ENCODE measurements around the gene EDN3. TPM values are rescaled to one million over a fixed set of nuclear protein-coding genes. Genes with fewer than 3 reads are reported as not detected.

EDN3 gene
- total and polyA plus RNA-seq, 12 donors, result 0.16 to 2.1 (median 0.45) TPM

- Histone ChIP-seq H3K27ac (no peak overlapping the region), H3K4me1 (replicated peaks in 1 of 2) (peaks cover 0 to 4% of the 10 kb centered on the region in 2 donors), H3K27me3 (no peaks in the 10 kb centered on the region), H3K9me3 (replicated peaks in 1 of 3) (no peaks in the 10 kb centered on the region), H3K4me3 (no peak overlapping the region), H3K36me3 (replicated peaks in 1 of 2) (no peaks in the 10 kb centered on the region)
- intact Hi-C loops (cut with DNase I), result no loop called here
- TF ChIP-seq, protein P1, sequence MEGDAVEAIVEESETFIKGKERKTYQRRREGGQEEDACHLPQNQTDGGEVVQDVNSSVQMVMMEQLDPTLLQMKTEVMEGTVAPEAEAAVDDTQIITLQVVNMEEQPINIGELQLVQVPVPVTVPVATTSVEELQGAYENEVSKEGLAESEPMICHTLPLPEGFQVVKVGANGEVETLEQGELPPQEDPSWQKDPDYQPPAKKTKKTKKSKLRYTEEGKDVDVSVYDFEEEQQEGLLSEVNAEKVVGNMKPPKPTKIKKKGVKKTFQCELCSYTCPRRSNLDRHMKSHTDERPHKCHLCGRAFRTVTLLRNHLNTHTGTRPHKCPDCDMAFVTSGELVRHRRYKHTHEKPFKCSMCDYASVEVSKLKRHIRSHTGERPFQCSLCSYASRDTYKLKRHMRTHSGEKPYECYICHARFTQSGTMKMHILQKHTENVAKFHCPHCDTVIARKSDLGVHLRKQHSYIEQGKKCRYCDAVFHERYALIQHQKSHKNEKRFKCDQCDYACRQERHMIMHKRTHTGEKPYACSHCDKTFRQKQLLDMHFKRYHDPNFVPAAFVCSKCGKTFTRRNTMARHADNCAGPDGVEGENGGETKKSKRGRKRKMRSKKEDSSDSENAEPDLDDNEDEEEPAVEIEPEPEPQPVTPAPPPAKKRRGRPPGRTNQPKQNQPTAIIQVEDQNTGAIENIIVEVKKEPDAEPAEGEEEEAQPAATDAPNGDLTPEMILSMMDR (IDR thresholded peaks at IDR 0.05), result no peak
- TF ChIP-seq POLR2A (IDR thresholded peaks at IDR 0.05), result no peak
- DNase-seq, result no peak
- WGBS, 4 donors, result 55 to 71% (median 69%) methylated on average over 16 to 28 of the region's 28 CpGs
These were observed 41.9 kb downstream of the EDN3 start for GRCh38 chr20:59342023-59342957.

DNA sequence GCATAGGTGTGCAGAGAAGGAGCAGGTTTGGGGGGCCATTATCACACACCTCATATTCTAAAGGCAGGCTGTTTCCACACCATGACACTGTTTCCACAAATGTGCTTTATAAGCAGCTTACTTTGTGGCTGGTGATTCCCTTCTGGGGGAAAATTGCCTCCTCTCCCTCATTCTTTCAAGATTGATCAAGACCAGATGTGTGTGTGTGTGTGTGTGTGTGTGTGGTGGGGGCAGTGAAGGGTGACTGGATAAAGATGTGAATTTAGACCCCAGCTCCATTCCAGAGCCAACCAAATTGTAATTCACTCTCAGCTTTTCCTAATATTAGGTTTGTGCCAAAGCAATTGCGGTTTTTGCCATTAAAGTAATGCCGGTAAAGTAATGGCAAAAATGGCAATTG is 45.6 kb downstream of the EDN3 start:
- Histone ChIP-seq H3K9me3 (replicated peaks in 1 of 3) (no peaks in the 10 kb centered on the region), H3K4me1 (replicated peaks in 1 of 2) (peaks cover 0 to 4% of the 10 kb centered on the region in 2 donors), H3K27ac (no peak overlapping the region), H3K27me3 (no peaks in the 10 kb centered on the region), H3K36me3 (replicated peaks in 1 of 2) (no peaks in the 10 kb centered on the region), H3K4me3 (no peak overlapping the region)
- TF ChIP-seq POLR2A (IDR thresholded peaks at IDR 0.05), result no peak
- TF ChIP-seq, protein P1 (IDR thresholded peaks at IDR 0.05), result no peak
- intact Hi-C loops (cut with DNase I), result no loop called here
- no peak for DNase-seq
- WGBS, 4 donors, result 76 to 91% (median 90%) methylated on average over 2 of the region's 2 CpGs

GRCh38 chr20:59349277-59349676 is 48.9 kb downstream of the EDN3 start:
- H3K36me3 ChIP-seq (replicated peaks in 1 of 2), result no peaks in the 10 kb centered on the region
- no peak overlapping the region for H3K4me3 ChIP-seq
- DNase-seq, result no peak
- H3K9me3 ChIP-seq (replicated peaks in 1 of 3), result no peaks in the 10 kb centered on the region
- H3K4me1 ChIP-seq (replicated peaks in 1 of 2), result no peaks in the 10 kb centered on the region
- H3K27ac ChIP-seq, result no peak overlapping the region
- WGBS, 4 donors, result 80 to 97% (median 86%) methylated on average over 1 of the region's 1 CpG
- intact Hi-C loops (cut with DNase I), result no loop called here
- TF ChIP-seq, protein P1 (IDR thresholded peaks at IDR 0.05), result no peak
- no peak for TF ChIP-seq POLR2A (IDR thresholded peaks at IDR 0.05)
- H3K27me3 ChIP-seq, result no peaks in the 10 kb centered on the region

GRCh38 chr20:59350330-59351156 is 50.1 kb downstream of the EDN3 start:
- Histone ChIP-seq H3K27ac (no peak overlapping the region), H3K4me1 (replicated peaks in 1 of 2) (no peaks in the 10 kb centered on the region), H3K36me3 (replicated peaks in 1 of 2) (no peaks in the 10 kb centered on the region), H3K9me3 (replicated peaks in 1 of 3) (no peaks in the 10 kb centered on the region), H3K27me3 (no peaks in the 10 kb centered on the region), H3K4me3 (no peak overlapping the region)
- intact Hi-C loops (cut with DNase I), result no loop called here
- no peak for DNase-seq
- no peak for TF ChIP-seq POLR2A (IDR thresholded peaks at IDR 0.05)
- WGBS, 4 donors, result 75 to 82% (median 78%) methylated on average over 10 of the region's 10 CpGs
